HG03354 (cell line): ENCODE data around the gene CHD9.
"Not testable (repeated sequence)": the region's sequence is repeated elsewhere in the genome, so short reads cannot be mapped to it uniquely, and the experiment has no call there.

Experiments used
- ATAC-seq: cut with Tn5 transposase; IDR thresholded peaks from one replicate; pipeline ENCODE4 v1.9.1; 2021; ENCODE audit warnings: mild to moderate bottlenecking; ENCODE audit not compliant: unreplicated experiment, poor library complexity, severe bottlenecking

The CHD9 gene, protein sequence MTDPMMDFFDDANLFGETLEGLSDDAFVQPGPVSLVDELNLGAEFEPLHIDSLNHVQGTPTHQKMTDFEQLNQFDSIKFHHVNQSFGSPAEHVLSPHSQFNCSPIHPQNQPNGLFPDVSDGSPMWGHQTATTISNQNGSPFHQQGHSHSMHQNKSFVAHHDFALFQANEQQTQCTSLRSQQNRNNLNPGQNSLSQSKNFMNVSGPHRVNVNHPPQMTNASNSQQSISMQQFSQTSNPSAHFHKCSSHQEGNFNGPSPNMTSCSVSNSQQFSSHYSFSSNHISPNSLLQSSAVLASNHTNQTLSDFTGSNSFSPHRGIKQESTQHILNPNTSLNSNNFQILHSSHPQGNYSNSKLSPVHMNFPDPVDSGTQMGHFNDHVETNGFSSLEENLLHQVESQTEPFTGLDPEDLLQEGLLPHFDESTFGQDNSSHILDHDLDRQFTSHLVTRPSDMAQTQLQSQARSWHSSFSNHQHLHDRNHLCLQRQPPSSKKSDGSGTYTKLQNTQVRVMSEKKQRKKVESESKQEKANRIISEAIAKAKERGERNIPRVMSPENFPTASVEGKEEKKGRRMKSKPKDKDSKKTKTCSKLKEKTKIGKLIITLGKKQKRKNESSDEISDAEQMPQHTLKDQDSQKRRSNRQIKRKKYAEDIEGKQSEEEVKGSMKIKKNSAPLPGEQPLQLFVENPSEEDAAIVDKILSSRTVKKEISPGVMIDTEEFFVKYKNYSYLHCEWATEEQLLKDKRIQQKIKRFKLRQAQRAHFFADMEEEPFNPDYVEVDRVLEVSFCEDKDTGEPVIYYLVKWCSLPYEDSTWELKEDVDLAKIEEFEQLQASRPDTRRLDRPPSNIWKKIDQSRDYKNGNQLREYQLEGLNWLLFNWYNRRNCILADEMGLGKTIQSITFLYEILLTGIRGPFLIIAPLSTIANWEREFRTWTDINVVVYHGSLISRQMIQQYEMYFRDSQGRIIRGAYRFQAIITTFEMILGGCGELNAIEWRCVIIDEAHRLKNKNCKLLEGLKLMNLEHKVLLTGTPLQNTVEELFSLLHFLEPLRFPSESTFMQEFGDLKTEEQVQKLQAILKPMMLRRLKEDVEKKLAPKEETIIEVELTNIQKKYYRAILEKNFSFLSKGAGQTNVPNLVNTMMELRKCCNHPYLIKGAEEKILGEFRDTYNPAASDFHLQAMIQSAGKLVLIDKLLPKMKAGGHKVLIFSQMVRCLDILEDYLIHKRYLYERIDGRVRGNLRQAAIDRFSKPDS (N-terminal part only)

DNA sequence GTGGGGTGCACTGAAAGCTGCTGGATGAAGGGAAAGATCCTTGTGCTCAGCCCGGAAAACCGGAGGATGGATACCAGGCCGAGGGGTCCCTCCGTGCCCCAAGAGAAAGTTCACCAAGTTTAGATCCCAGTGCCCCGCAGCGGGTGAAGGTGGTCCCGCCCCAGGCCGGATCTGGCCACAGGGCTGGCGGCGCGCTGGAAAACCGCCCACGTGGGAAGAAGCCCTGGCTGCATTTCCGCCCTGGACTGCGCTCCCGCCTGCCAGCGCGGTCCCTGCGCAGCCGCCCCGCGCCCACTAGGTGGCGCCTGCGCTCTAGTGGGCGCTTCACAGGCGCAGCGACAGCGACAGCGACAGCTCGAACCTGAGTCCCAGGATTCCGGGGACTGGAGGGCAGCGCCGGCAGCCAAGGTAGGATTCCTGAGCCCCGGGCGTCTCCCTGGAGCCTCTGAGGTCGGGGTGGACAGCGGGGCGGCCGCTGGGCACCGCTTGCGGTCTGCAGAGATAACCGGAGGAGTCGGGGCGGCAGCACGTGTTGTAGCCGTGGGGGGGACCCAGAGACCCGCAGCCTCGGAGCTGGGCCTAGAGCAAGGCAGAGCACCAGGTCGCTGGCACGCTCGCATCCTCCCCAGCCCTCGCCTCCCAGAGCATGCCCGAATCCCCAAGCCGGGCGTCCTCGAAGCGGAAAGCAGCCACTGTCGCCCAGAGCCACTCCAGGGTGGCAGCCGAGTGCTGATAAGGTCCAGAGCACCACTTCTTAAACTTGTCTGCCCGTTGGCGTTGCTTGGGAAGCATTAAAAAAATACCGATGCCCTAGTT is at the start of gene CHD9:
TSS of gene CHD9 (plus strand) at position 322 of the 816 bp plus-strand sequence. CDS start 101,099 bp downstream, outside the sequence.
- peak; percentile 84 for ATAC-seq

GRCh38 chr16:53007095-53007494 is 47.7 kb upstream of the CHD9 start:
- no peak for ATAC-seq

DNA sequence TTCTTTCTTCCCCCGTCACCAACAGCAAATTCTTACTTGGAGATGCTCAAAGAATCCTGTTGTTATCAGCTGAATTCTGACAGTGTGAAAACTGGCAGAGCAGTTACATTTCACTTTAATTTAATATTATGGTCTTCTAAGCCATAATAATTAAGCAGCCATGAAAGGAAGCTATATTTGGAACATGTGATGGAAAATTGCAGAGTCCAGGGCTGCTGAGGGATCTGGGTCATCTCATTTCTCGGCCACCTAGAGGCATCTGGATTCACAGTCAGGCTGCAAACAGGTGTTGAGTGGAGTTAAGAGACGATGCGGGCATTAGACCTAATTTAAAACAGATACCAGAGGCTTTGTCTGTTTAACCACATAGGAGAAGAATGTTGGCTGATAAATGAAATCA is 40.5 kb upstream of the CHD9 start:
- ATAC-seq = no peak

- ATAC-seq = no peak
Observed at GRCh38 chr16:53018834-53019416, 35.9 kb upstream of the CHD9 start.

- peak; percentile 49 for ATAC-seq
Observed at GRCh38 chr16:53022374-53022773, 32.4 kb upstream of the CHD9 start.

DNA sequence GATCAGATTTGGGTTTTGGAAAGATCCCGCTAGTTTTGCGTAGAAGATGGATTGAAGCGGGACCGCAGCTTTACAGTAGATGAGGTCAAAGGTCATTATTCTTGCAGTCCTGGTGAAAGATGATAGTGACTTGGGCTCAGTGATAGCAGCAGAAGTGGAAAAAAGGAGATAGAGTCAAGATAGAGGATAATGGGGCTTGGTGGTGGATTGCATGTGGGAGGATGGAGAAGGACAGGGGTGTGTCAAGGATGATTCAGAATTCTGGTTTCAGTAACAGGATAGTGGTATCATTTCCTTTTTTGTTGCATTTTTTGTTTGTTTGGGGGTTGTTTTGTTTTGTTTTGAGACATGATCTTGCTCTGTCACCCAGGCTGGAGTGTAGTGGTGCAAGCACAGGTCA is 30.7 kb upstream of the CHD9 start:
- peak; percentile 62 for ATAC-seq

- ATAC-seq = no peak
Observed at GRCh38 chr16:53029971-53030370, 24.8 kb upstream of the CHD9 start.

GRCh38 chr16:53031323-53031942 is 23.4 kb upstream of the CHD9 start:
- ATAC-seq = no peak

DNA sequence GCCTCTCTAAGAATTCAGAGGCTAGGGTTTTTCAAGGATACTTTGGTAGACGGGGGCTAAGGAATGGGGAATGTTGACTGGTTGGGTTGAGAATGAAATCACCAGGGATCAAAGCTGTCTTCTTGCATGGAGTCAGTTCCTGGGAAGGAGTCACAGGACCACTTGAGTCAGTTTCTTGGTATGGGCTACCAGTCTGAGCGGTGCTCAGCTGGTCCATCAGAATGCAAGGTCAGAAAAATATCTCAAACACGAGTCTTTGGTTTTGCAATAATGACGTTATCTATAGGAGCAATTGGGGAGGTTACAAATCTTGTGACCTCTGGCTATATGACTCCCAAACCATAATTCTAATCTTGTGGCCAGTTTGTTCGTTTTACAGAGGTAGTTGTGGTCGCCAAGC is 20.5 kb upstream of the CHD9 start:
- no peak for ATAC-seq

DNA sequence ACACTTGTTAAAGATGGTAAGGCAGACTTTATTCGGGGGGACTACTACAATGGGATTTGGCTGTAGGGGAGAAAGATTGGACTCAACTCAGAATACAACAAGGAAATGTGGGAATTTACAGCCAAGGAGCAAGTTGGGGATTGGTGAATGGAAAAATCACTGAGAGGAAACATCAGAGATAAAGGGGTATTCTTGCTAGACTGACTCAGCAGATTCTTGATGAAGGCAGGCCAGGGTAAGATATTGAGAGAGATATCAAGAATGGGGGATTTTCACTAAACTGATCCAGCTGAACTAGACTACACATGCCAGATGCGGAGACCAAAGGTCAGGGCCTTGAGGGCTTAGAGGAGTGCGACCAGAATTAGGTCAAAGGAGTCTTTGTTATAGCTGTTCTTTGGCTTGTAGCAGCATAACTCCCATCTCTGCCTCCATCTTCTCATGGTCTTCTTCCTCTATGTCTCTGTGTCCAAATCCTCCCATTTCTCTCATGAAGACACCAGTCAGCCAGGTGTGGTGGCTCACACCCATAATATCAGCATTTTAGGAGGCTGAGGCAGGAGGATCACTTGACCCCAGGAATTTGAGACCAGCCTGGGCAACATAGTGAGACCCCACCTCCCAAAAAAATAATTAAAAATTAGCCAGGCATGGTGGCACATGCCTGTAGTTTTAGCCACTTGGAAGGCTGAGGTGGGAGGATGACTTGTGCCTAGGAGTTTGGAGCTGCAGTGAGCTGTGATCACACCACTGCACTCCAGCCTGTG is 19.4 kb upstream of the CHD9 start:
- ATAC-seq = no peak

GRCh38 chr16:53036066-53036465 is 18.7 kb upstream of the CHD9 start:
- ATAC-seq = no peak

- not testable (repeated sequence) for ATAC-seq
Observed at GRCh38 chr16:53036711-53037110, 18.1 kb upstream of the CHD9 start.

DNA sequence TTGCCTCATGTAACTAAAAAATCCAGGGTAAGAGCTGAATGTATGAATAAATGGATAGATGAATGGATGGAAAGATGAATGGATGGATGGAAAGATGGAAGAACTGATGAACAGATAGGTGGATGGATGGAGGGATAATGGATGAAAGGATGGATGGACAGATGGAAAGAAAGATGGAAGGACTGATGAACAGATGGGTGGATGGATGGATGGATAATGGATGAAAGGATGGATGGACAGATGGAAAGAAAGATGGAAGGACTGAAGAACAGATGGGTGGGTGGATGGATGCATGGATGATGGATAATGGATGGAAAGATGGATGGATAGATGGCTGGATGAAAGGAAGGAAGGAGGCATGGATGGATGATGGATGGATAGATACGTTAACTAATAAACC is 14.0 kb upstream of the CHD9 start:
- no peak for ATAC-seq

- no peak for ATAC-seq
Observed at GRCh38 chr16:53041320-53042051, 13.3 kb upstream of the CHD9 start.

GRCh38 chr16:53042235-53042701 is 12.5 kb upstream of the CHD9 start:
- ATAC-seq = no peak

GRCh38 chr16:53043428-53043831 is 11.4 kb upstream of the CHD9 start:
- no peak for ATAC-seq

GRCh38 chr16:53043986-53044601 is 10.7 kb upstream of the CHD9 start:
- ATAC-seq = no peak
